ENCODE results near the gene DMGDH. TPM values are rescaled to one million over a fixed set of nuclear protein-coding genes. Genes with fewer than 3 reads are reported as not detected.
"Not testable (repeated sequence)": the region's sequence is repeated elsewhere in the genome, so short reads cannot be mapped to it uniquely, and the experiment has no call there.

The DMGDH gene
- total RNA-seq, 1 donor from 2014 or later = 3.7 TPM

GRCh38 chr5:78983194-78983593 lies 86.3 kb downstream of the DMGDH start:
- FAIRE-seq; DNase-seq (ENCODE audit: low spot score in 2 of 2): not testable (repeated sequence)

- FAIRE-seq = no peak
- no peak for DNase-seq (ENCODE audit: low spot score in 2 of 2)
These were observed 89.6 kb downstream of the DMGDH start for GRCh38 chr5:78979909-78980308.

DNA sequence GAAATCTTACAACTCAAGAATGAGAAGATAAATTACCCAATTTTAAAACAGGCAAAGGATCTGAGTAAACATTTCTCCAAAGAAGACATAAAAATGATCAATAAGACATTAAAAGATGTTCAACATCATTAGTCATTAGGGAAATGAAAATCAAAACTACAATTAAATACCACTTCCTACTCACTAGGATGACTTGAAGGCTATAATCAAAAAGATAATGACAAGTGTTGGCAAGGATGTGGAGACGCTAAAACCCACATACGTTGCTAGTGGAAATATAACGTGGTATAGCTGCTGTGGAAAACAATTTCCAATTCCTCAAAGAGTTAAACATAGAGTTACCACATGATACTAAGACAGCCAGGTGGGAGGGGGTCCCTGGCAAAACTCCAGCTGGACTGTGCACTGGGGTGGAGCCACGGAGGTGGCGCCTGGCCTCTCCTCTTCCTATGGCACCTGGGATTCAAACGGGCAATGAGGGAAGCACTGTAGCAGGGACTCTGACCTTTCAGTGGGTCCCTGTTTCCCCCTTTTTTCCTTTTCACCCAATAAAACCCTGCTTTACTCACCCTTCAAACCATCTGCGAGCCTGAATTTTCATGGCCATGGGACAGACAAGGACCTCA lies 90.2 kb downstream of the DMGDH start:
- DNase-seq (ENCODE audit: low spot score in 2 of 2) = no peak
- FAIRE-seq = no peak

DNA sequence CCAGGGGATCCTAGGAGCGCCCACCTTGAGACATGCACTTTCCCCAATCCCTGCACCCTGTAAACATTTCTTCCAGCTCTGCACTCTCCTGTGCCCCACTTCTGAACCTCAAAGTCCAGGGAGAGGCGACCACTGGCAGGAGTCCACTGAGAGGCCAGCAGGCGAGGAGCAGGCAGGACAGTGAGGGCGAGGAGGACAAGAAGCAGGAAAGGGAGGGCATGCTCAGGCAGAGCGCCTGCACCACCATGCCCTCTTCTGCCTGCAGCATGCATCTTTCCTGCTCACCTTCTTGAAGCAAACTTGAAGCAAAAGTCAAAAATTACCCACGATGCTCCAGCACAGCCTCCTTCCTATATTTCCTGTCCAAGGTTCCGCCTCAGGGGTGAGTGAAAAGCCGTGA lies 94.4 kb downstream of the DMGDH start:
- FAIRE-seq = no peak
- DNase-seq (ENCODE audit: low spot score in 2 of 2) = no peak

GRCh38 chr5:78974601-78975000 lies 94.9 kb downstream of the DMGDH start:
- DNase-seq (ENCODE audit: low spot score in 2 of 2) (no peak), FAIRE-seq (no peak)

- DNase-seq (ENCODE audit: low spot score in 2 of 2) = peak in 1 of 2 donors; percentile 24
- no peak for FAIRE-seq
These were observed 95.5 kb downstream of the DMGDH start for GRCh38 chr5:78974011-78974410.

DNA sequence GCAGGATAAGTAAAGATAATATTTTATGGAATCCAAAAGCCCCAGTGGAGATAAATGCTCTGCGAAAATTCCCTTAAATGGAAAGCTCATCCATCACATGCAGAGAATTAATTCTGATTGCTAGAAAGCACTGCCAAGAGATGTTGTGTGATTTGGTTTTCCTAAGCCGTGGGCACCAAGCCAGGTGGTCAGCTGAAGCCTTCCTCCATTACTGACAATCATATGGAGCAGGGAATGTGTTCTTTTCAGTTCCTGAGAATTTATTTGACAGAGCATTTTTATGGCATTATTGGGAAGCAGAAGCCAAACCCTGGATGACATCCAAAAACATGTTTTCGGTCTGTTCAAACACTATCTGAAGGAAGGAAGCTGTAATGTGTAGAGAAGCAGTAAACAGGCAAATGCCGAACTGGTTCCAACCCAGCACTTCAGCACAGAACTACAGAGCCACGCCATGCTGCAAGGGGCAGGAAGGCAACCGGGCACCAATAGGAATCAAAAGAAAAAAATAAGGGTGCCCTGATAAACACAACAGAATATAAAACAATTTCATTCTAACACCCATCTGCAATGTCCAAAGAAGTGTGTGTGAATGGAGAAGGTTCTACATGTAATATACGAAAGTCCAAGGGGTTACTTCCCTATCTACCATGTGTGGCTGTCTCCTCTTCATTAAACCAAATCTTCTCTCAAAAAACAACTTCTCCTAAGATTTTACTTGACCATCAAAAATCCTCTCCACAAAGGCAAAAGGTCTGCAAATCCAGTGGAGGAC lies 96.6 kb downstream of the DMGDH start:
- DNase-seq (ENCODE audit: low spot score in 2 of 2) (peak in 1 of 2 donors; percentile 13), FAIRE-seq (no peak)

DNA sequence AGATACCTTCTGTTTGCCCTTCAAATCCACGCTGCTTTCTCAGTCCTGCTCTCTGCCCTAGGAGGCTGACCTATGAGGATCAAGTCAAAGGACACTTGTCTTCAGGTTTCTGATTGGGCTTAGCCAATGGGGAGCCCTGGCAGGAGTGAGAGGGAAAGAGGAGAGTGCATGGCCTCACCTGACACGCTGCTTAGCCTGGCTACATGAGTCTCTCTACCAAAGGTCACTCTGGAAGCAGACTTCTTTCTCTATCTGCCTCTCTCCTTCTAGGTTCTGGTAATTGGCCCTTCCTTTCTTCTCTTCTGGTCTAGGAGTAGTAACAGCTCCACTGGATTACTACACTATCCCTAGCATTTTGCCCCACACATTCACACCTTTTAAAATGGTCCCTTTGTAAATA lies 97.5 kb downstream of the DMGDH start:
- FAIRE-seq = no peak
- no peak for DNase-seq (ENCODE audit: low spot score in 2 of 2)

DNA sequence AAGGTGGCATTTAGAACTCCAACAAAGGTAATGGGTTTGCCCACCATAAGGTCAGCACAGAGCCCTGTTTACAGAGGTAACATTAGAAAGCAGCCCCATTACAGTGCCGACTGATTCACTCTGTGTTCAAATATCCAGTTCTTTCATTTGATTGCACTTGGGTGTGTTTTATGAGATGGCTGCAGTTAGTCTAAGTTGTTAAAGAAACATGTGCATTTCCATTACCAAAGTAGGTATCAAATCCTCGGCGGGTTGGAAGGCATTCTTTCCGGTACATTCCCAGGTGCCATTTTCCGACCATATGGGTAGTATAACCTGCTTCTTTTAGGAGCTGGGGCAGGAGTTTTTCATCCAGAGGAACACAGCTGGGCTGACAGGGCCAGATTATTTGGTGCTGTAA lies 100.7 kb downstream of the DMGDH start:
- DNase-seq (ENCODE audit: low spot score in 2 of 2) (no peak), FAIRE-seq (no peak)

- DNase-seq (ENCODE audit: low spot score in 2 of 2) = peak in 1 of 2 donors; percentile 32
- peak; percentile 48 for FAIRE-seq
These were observed 104.6 kb downstream of the DMGDH start for GRCh38 chr5:78964889-78965288.

- DNase-seq (ENCODE audit: low spot score in 2 of 2) (no peak), FAIRE-seq (no peak)
These were observed 107.7 kb downstream of the DMGDH start for GRCh38 chr5:78961743-78962142.

DNA sequence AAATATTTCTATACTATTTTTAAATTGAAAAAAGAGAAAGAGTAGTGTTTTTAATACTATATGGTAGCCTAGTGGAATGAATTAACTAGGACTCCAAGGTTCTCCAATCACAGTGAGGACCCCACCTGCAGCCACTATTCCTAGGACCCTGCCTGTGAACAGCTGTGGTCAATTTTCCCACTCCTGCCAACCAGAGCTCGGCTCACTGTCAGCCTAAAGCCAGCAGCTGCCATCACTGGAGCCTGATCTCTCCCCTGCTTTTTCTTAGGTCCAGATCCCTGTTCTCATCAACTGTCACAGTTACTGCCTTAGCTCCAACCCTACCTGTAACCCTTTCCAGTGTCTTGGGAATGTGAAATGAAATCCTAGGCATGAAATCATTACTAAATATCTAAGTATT lies 109.7 kb downstream of the DMGDH start:
- FAIRE-seq = no peak
- no peak for DNase-seq (ENCODE audit: low spot score in 2 of 2)

- no peak for DNase-seq (ENCODE audit: low spot score in 2 of 2)
- FAIRE-seq = no peak
These were observed 110.6 kb downstream of the DMGDH start for GRCh38 chr5:78958672-78959445.

GRCh38 chr5:78956901-78957300 lies 112.6 kb downstream of the DMGDH start:
- FAIRE-seq = no peak
- no peak for DNase-seq (ENCODE audit: low spot score in 2 of 2)

DNA sequence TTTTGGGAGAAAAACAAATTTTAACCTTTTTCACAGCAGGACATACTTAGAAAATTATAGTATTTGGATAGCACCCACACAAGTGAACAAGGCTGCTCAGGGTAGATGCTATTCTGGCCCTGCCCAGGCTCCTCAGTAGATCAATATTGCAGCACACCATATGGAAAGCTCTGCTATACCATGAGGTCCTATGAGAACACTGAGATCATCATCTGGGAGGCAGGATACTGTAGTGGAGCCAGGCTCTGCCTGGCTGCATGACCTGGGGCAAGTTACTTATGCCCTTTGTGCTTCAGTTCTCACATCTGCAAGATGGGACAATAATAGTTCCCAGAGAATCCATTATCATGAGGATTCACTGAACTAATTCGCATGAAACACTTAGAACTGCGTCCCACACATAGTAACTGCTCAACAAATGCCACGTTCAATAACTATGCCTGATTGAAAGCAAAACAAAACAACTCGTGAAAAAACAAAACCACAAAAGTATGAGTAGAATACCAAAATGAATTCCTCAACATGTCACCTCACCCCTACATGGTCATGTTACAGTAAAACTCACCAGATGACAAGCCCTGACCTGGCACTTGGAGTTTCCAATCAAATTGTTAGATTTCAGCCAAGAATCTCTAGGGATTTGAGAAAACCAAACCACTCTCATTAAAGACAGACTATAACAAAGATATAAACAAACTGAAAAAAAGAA lies 116.2 kb downstream of the DMGDH start:
- FAIRE-seq (no peak), DNase-seq (ENCODE audit: low spot score in 2 of 2) (no peak)

Other genes with a start within 250 kb of the DMGDH start
- gene ARSB, start 84.4 kb downstream of the DMGDH start, total RNA-seq = 20.4 TPM
- 0.41 TPM for gene BHMT2, start 93 bp upstream of the DMGDH start, total RNA-seq
- 2.4 TPM for gene BHMT, start 42.1 kb upstream of the DMGDH start, total RNA-seq
- 39.9 TPM for gene JMY, start 166.5 kb upstream of the DMGDH start, total RNA-seq